HEK293 (cell line): ENCODE data around the gene PROM2.

ENCODE experiments used
- CTCF ChIP-seq: fragments of 450-650 bp; formaldehyde crosslinking; IDR thresholded peaks from 2 replicates; pipeline ENCODE4 v1.5.1; 2016; ENCODE audit warnings: missing biosample characterization, missing genetic modification characterization
- GLI2 ChIP-seq: fragments of 450-650 bp; formaldehyde crosslinking; IDR thresholded peaks from 2 replicates; pipeline ENCODE4; 2017; ENCODE audit warnings: missing biosample characterization, missing genetic modification characterization, low read depth, borderline replicate concordance
- OSR2 ChIP-seq: fragments of 450-650 bp; formaldehyde crosslinking; IDR thresholded peaks from 2 replicates; pipeline ENCODE4 v1.5.1; 2016; ENCODE audit warnings: missing biosample characterization, missing genetic modification characterization
- REPIN1 ChIP-seq: fragments of 450-650 bp; formaldehyde crosslinking; IDR thresholded peaks from 2 replicates; pipeline ENCODE4 v1.5.1; 2017; ENCODE audit warnings: missing biosample characterization, missing genetic modification characterization, low read depth
- ZBTB8A ChIP-seq: fragments of 450-650 bp; formaldehyde crosslinking; IDR thresholded peaks from 2 replicates; pipeline ENCODE4 v1.5.1; 2016; ENCODE audit warnings: missing biosample characterization, missing genetic modification characterization
- ZFP3 ChIP-seq: fragments of 450-650 bp; formaldehyde crosslinking; IDR thresholded peaks from 2 replicates; pipeline ENCODE4 v1.5.1; 2016; ENCODE audit warnings: low read depth, missing biosample characterization, missing genetic modification characterization
- ZFP37 ChIP-seq: fragments of 450-650 bp; formaldehyde crosslinking; IDR thresholded peaks from 2 replicates; pipeline ENCODE4 v1.5.1; 2016; ENCODE audit warnings: missing biosample characterization, missing genetic modification characterization
- ZNF114 ChIP-seq: fragments of 450-650 bp; formaldehyde crosslinking; IDR thresholded peaks from 2 replicates; pipeline ENCODE4 v1.5.0; 2017; ENCODE audit warnings: missing biosample characterization, missing genetic modification characterization
- ZNF155 ChIP-seq: fragments of 450-650 bp; formaldehyde crosslinking; IDR thresholded peaks from 2 replicates; pipeline ENCODE4 v1.5.1; 2016; ENCODE audit warnings: missing biosample characterization, missing genetic modification characterization
- ZNF157 ChIP-seq: fragments of 450-650 bp; formaldehyde crosslinking; IDR thresholded peaks from 2 replicates; pipeline ENCODE4 v1.5.1; 2016; ENCODE audit warnings: missing biosample characterization, missing genetic modification characterization
- ZNF416 ChIP-seq: fragments of 450-650 bp; formaldehyde crosslinking; IDR thresholded peaks from 2 replicates; pipeline ENCODE4 v1.5.1; 2016; ENCODE audit warnings: missing biosample characterization, missing genetic modification characterization
- ZNF776 ChIP-seq: fragments of 450-650 bp; formaldehyde crosslinking; IDR thresholded peaks from 2 replicates; pipeline ENCODE4 v1.5.0; 2017; ENCODE audit warnings: missing biosample characterization, missing genetic modification characterization, borderline replicate concordance

- TF ChIP-seq ZNF155 (no peak), REPIN1 (tag by site-specific recombination) (no peak), CTCF (tag by site-specific recombination) (no peak), OSR2 (tag by site-specific recombination) (no peak), ZFP37 (no peak), ZFP3 (tag by site-specific recombination) (no peak), ZNF114 (tag by site-specific recombination) (no peak), GLI2 (no peak), ZNF776 (no peak), ZBTB8A (no peak), ZNF157 (tag by site-specific recombination) (no peak), ZNF416 (tag by site-specific recombination) (no peak)
These were observed 63.6 kb downstream of the PROM2 start for GRCh38 chr2:95337829-95338228.
